ENCODE results near the gene TMEM98. TPM values are rescaled to one million over a fixed set of nuclear protein-coding genes. Genes with fewer than 3 reads are reported as not detected.

Gene TMEM98
- total and polyA plus RNA-seq, 9 of the 15 experiments (the other 6 are each of a cell fraction or from before 2014, with no cell fraction given) = 33.5 to 164 (median 84.7) TPM

DNA sequence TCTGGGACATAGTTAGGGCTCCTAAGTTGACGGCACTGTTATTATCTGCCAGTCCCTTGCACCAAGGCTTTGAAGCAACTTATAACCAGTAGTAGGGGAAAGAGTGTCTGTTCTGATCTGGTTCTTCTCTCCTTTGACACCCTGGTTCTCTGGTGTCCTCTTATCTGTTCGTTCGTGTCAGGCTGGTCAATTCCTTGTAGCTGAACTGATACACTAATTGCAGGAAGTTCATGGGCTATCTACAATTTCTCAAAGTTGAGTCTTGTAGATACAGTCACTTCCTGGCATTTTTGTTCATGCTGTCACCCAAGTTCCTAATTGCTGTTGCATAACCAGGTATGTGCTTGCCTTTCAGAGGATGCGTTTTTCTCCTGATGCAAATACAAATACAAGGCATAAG, 33.7 kb upstream of the TMEM98 start (continued):
- TF ChIP-seq ZNF239 (CRISPR knock-in tag; IDR thresholded peaks at IDR 0.05) (no peak), TAF15 (IDR thresholded peaks at IDR 0.05; ENCODE audit: low read depth, low read length) (no peak), ESRRA (IDR thresholded peaks at IDR 0.05; ENCODE audit: borderline replicate concordance, low read depth) (no peak), ZBTB8A (IDR thresholded peaks at IDR 0.05; ENCODE audit: partially characterized antibody) (no peak), HDAC6 (IDR thresholded peaks at IDR 0.05; ENCODE audit: low read depth, low read length) (no peak), TFAM (CRISPR knock-in tag; conservative IDR thresholded peaks at IDR 0.05) (no peak), GATAD2B (IDR thresholded peaks at IDR 0.05; ENCODE audit: borderline replicate concordance) (0 out of 2 replicates have a peak, but pooled peaks have one; percentile 20), SMAD2 (IDR thresholded peaks at IDR 0.05; ENCODE audit: low read depth, low read length) (no peak), ZNF830 (CRISPR knock-in tag; IDR thresholded peaks at IDR 0.05) (no peak)
- TF ChIP-seq, protein P1, sequence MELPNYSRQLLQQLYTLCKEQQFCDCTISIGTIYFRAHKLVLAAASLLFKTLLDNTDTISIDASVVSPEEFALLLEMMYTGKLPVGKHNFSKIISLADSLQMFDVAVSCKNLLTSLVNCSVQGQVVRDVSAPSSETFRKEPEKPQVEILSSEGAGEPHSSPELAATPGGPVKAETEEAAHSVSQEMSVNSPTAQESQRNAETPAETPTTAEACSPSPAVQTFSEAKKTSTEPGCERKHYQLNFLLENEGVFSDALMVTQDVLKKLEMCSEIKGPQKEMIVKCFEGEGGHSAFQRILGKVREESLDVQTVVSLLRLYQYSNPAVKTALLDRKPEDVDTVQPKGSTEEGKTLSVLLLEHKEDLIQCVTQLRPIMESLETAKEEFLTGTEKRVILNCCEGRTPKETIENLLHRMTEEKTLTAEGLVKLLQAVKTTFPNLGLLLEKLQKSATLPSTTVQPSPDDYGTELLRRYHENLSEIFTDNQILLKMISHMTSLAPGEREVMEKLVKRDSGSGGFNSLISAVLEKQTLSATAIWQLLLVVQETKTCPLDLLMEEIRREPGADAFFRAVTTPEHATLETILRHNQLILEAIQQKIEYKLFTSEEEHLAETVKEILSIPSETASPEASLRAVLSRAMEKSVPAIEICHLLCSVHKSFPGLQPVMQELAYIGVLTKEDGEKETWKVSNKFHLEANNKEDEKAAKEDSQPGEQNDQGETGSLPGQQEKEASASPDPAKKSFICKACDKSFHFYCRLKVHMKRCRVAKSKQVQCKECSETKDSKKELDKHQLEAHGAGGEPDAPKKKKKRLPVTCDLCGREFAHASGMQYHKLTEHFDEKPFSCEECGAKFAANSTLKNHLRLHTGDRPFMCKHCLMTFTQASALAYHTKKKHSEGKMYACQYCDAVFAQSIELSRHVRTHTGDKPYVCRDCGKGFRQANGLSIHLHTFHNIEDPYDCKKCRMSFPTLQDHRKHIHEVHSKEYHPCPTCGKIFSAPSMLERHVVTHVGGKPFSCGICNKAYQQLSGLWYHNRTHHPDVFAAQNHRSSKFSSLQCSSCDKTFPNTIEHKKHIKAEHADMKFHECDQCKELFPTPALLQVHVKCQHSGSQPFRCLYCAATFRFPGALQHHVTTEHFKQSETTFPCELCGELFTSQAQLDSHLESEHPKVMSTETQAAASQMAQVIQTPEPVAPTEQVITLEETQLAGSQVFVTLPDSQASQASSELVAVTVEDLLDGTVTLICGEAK (IDR thresholded peaks at IDR 0.05) = peak; percentile 28; the same call in 1 of the 2 replicates
- TF ChIP-seq, protein P1 (CRISPR knock-in tag; IDR thresholded peaks at IDR 0.05) = no peak
- TF ChIP-seq, protein P2, sequence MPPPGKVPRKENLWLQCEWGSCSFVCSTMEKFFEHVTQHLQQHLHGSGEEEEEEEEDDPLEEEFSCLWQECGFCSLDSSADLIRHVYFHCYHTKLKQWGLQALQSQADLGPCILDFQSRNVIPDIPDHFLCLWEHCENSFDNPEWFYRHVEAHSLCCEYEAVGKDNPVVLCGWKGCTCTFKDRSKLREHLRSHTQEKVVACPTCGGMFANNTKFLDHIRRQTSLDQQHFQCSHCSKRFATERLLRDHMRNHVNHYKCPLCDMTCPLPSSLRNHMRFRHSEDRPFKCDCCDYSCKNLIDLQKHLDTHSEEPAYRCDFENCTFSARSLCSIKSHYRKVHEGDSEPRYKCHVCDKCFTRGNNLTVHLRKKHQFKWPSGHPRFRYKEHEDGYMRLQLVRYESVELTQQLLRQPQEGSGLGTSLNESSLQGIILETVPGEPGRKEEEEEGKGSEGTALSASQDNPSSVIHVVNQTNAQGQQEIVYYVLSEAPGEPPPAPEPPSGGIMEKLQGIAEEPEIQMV (tag; conservative IDR thresholded peaks at IDR 0.05; ENCODE audit: low read depth) = no peak
- TF ChIP-seq, protein P3, sequence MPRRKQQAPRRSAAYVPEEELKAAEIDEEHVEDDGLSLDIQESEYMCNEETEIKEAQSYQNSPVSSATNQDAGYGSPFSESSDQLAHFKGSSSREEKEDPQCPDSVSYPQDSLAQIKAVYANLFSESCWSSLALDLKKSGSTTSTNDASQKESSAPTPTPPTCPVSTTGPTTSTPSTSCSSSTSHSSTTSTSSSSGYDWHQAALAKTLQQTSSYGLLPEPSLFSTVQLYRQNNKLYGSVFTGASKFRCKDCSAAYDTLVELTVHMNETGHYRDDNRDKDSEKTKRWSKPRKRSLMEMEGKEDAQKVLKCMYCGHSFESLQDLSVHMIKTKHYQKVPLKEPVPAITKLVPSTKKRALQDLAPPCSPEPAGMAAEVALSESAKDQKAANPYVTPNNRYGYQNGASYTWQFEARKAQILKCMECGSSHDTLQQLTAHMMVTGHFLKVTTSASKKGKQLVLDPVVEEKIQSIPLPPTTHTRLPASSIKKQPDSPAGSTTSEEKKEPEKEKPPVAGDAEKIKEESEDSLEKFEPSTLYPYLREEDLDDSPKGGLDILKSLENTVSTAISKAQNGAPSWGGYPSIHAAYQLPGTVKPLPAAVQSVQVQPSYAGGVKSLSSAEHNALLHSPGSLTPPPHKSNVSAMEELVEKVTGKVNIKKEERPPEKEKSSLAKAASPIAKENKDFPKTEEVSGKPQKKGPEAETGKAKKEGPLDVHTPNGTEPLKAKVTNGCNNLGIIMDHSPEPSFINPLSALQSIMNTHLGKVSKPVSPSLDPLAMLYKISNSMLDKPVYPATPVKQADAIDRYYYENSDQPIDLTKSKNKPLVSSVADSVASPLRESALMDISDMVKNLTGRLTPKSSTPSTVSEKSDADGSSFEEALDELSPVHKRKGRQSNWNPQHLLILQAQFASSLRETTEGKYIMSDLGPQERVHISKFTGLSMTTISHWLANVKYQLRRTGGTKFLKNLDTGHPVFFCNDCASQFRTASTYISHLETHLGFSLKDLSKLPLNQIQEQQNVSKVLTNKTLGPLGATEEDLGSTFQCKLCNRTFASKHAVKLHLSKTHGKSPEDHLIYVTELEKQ (CRISPR knock-in tag; IDR thresholded peaks at IDR 0.05) = no peak

Measured in K562 (cell line).